Posterior vena cava (tissue), 2 donors: Measurements from ENCODE around the gene TMEM176A. TPM values are rescaled to one million over a fixed set of nuclear protein-coding genes. Genes with fewer than 3 reads are reported as not detected.

Experiments used
- total RNA-seq, 2 donors: library from RNA; stranded (reverse); fragmentation: NEBNext Ultra II Directional; extraction: Animal tissue kit (Norgen Biotek cat#: 25700); gene quantifications; one replicate each; pipeline ENCODE4 v1.2.1, GENCODE V29; 2021
- donor health status: DM: yes; HTN: yes; CAD: no.
- donor health status: DM: yes; HTN: yes; CAD: no.

The TMEM176A gene
- total RNA-seq, 2 donors from 2014 or later, result 47.2 to 70.7 TPM

Other genes starting within 250 kb of the TMEM176A start
- gene GIMAP4, start 233.4 kb upstream of the TMEM176A start, total RNA-seq, result 10 to 100 TPM; 30.1 to 40.4 TPM
- gene GIMAP6, start 168.4 kb upstream of the TMEM176A start, total RNA-seq, result 10 to 100 TPM; 24.5 to 33.3 TPM
- gene GIMAP2, start 115.1 kb upstream of the TMEM176A start, total RNA-seq, result 10 to 100 TPM in 1 of 2 donors, 1 to 10 TPM in 1; 8.3 to 12.2 TPM
- 1 to 10 TPM; 3.3 to 5.4 TPM for gene GIMAP1, start 84.2 kb upstream of the TMEM176A start, total RNA-seq
- gene GIMAP5, start 63.4 kb upstream of the TMEM176A start, total RNA-seq, result 10 to 100 TPM; 13.8 to 17.4 TPM
- gene TMEM176B, start 405 bp upstream of the TMEM176A start, total RNA-seq, result 100 to 1,000 TPM in 1 of 2 donors, 10 to 100 TPM in 1; 65.3 to 110 TPM
- under 1 TPM in 1 of 2 donors, not detected in 1; 0.46 TPM for gene AOC1, start 51.7 kb downstream of the TMEM176A start, total RNA-seq
- gene KCNH2, start 177.6 kb downstream of the TMEM176A start, total RNA-seq, result 10 to 100 TPM; 27.3 to 37.3 TPM
- 10 to 100 TPM; 27.9 to 71.8 TPM for gene NOS3, start 190.2 kb downstream of the TMEM176A start, total RNA-seq
- not detected for gene ATG9B, start 223.7 kb downstream of the TMEM176A start, total RNA-seq
- 10 to 100 TPM; 19.2 to 24.5 TPM for gene ABCB8, start 227.7 kb downstream of the TMEM176A start, total RNA-seq
- 1 to 10 TPM; 1.4 to 1.5 TPM for gene ASIC3, start 247.8 kb downstream of the TMEM176A start, total RNA-seq